GM19239 (cell line): ENCODE measurements around the gene ADAMTSL1.

ENCODE experiments used
- DNase-seq: peaks from one replicate; pipeline ENCODE4 v3.0.0; 2011; ENCODE audit warnings: low spot score; ENCODE audit not compliant: insufficient read length
- FAIRE-seq: peaks from 2 replicates; lab custom pipeline; 2011; peaks lifted over from hg19 to GRCh38; lab: Jason Lieb, UNC

Gene ADAMTSL1

GRCh38 chr9:18463991-18464390 lies 10.0 kb upstream of the ADAMTSL1 start:
- DNase-seq (no peak), FAIRE-seq (no peak)

- DNase-seq (no peak), FAIRE-seq (no peak)
Observed at GRCh38 chr9:18466101-18466500, 7.9 kb upstream of the ADAMTSL1 start.

- FAIRE-seq (no peak), DNase-seq (no peak)
Observed at GRCh38 chr9:18467696-18468095, 6.3 kb upstream of the ADAMTSL1 start.

DNA sequence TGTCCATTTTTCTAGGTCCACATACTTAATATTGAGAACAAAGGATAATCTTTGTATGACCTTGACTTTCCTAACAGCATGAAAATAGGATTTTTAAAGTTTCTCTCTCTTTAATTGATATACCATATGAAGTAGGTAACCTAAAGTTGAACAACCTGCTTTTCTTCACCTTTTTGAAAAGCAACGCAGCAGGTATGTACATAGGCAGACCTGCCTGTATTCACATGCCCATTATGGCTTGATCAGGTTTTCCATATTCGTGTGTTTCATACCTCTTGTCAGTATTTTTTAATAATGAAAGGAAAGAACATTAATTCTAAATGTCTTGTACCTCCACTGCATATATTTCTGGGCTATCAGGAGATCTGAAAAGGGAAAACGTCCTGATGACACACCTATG lies 1.5 kb upstream of the ADAMTSL1 start:
- FAIRE-seq: no peak
- no peak for DNase-seq

DNA sequence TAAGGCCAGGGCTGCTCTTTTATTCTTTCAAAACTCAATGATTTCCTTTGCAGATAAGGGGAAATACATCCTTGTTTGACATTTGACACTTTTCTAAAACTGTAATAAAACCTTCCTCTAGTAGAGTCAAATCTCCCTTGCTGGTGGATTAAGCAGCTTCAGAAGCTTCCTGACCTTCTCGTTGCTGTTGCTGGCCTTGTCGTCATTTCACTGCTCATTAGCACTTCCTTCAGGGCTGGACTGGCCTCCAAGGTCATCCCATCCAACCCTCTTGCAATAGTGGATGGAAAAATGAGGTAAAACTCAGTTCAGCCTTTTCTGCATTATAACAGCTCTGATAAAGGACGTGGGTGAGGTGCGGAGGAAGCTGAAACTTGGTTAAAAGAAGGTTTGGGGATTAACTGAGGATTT lies 1.1 kb upstream of the ADAMTSL1 start:
- DNase-seq (no peak), FAIRE-seq (no peak)

DNA sequence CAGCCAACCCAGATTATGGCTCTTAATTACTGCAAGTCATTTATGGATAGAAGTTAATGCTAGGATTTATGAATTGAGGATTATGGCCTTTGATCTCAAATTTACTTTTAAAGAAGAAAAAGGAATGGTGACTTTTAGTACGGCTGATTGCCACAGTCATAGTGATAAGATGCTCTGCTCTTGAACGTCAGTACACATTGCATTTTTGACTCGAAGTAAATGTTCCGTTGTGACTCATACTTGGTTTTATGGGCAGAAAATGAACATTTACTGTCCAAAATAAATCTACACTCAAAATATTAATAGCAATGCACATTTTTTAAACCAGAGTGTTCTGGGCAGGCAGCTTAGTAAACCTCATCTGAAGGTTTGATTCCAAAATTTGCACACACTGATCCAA lies 830 bp downstream of the ADAMTSL1 start:
- DNase-seq (no peak), FAIRE-seq (no peak)

- DNase-seq (no peak), FAIRE-seq (no peak)
Observed at GRCh38 chr9:18477121-18477660, 3.2 kb downstream of the ADAMTSL1 start.

DNA sequence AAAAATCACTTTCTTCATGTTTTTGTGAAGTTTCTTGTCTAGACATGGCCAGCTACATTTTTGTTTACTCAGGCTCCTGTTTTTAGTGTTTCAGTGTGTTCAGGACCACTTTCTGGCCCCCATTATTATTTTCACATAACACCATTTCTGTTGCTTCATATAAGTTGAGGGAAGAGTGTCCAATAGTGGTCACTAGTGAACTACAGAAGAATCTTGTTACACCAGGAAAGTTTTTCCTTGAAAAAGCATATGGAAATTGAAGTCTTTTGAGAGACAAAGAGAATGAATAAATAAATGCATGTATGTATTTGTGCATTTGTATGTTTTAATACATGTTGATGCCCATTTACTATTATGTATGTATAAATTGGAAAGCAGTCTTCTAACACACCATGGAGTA lies 3.8 kb downstream of the ADAMTSL1 start:
- no peak for FAIRE-seq
- DNase-seq: no peak

- no peak for FAIRE-seq
- no peak for DNase-seq
Observed at GRCh38 chr9:18478501-18479361, 4.8 kb downstream of the ADAMTSL1 start.

DNA sequence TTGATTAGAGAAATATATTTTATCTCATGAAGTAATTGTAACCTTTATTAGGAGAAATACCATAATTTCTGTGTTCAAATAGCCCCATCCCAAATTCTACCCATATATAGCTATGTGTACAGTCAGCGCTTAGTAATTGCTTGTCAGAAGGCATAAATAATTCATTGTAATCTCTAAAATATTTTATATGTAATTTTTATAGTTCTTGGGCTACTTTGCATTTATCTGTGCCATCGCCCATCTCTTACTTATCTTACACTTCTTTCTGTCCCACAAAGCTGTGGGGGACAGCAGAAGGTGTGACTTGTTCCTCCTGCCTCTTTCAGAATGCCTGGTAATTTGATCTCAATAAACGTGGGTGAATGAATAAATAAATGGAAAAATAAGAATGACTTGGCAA lies 5.5 kb downstream of the ADAMTSL1 start:
- no peak for DNase-seq
- FAIRE-seq: no peak

GRCh38 chr9:18480662-18481093 lies 6.7 kb downstream of the ADAMTSL1 start:
- FAIRE-seq (no peak), DNase-seq (no peak)

- DNase-seq (no peak), FAIRE-seq (no peak)
Observed at GRCh38 chr9:18482371-18482770, 8.4 kb downstream of the ADAMTSL1 start.

DNA sequence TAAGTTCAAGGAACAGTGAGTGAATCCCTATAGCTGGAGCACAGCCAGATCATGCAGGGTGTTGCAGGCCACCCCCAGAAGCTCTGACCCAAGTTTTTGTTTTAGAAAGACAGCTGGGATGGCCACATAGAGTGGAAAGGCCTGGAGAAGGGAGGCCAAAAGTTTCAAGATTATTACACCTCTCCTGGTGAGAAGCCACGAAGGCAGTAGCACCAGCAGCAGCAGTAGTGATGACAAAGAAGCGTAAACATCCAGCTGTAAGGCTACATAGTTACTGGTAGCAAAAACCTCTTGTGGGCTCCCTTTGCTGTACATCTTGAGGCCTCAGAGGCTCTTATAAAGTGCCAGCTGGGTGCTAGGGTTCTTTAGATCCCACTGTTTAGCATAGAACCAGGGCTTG lies 11.8 kb downstream of the ADAMTSL1 start:
- DNase-seq (no peak), FAIRE-seq (no peak)

DNA sequence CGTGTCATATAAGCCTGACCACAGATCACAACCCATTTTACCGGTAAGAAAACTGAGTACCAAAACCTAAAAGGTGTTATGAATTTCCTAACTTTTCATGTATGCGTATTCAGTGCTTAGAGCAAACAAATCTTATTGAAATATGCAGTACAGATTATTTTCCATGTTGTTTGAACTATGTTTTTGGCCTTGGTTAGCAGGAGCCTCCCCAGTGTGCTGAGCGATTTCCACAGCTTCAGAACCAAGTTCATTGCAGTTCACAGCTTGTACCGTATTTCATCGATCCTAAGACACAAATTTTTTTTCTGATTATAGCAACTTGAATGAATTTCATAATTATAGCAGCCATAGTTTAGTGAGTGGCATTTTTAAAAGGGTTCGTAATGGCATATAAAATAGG lies 13.7 kb downstream of the ADAMTSL1 start:
- no peak for FAIRE-seq
- DNase-seq: no peak

DNA sequence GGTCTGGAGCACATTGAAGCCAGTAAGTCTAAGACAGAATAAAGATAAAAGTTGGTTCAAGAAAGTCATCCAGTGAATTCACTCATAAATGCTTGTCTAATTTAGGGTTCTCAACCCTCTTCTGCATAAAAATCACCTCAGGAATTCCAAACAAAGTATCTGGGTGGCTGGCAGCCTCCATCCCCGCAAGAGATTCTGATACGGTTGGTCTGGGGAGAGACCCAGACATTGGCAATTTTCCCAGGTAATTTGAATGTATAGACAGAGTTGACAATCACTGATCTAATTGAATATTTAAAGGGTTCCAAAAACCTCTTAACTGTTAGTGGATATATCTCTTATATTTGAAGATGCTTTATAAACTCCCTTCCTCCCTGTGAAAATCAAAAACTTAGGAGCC lies 14.9 kb downstream of the ADAMTSL1 start:
- no peak for FAIRE-seq
- DNase-seq: no peak

DNA sequence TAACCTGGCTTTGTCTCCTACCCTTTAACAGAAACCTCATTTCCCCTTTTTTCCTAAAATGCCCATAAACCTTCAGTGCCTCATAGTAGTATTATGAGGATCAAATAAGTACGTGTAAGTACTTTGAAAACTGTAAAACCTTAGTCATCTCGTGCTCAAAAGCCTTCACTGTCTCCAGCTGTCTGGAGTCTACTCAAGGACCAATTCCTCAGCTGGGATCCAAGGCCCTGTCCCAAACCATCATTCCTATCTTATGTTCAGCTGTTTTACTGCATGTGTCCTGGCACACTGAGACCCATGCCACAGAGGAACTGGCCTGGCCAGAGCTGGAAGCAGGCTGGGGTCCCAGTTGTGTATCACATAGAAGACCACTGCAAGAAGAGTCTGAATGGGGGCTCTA lies 15.9 kb downstream of the ADAMTSL1 start:
- FAIRE-seq (no peak), DNase-seq (no peak)

GRCh38 chr9:18490641-18491370 lies 16.9 kb downstream of the ADAMTSL1 start:
- FAIRE-seq: no peak
- no peak for DNase-seq

GRCh38 chr9:18492612-18493011 lies 18.7 kb downstream of the ADAMTSL1 start:
- no peak for FAIRE-seq
- no peak for DNase-seq

DNA sequence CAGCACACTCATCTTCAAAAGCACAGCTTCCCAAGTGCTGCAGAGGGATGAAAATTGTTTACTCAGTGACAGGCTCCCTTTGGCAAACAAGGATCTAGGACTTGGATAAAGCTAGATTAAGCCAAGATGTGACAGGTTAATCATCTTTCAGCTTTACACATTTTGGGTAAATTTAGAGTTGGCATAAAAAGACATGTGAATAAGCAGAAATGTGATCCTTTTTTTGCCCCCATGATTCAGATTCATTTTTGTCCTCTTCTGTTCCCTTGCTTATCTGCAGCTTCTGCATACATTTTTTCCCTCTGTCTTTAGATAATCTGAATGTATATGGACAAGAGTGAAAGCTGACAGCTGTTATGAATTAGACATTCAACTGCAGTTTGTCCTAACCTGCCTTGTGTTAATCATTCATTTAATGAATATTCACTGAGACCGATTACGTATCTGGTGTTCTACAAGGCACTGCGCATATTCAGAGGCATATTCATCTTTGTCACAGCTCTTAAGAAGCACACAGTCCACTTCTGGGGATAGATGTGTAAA lies 19.6 kb downstream of the ADAMTSL1 start:
- DNase-seq: no peak

GRCh38 chr9:18495065-18495464 lies 21.1 kb downstream of the ADAMTSL1 start:
- FAIRE-seq (no peak), DNase-seq (no peak)

More for the DNA sequence above, 19.6 kb downstream of the ADAMTSL1 start:
- FAIRE-seq: no peak
